Anterior cingulate cortex (tissue), 58 donors: Measurements from ENCODE around the gene TUSC7.

Experiments
- DNase-seq, 58 donors: peaks; one replicate each; lab custom pipeline; 2025; lab: John Stamatoyannopoulos, UW

Gene TUSC7

GRCh38 chr3:116709479-116709878 lies at the start of gene TUSC7:
TSS of gene TUSC7 (plus strand) at chr3:116709779.
- no peak for DNase-seq

- no peak for DNase-seq
Observed at GRCh38 chr3:116661196-116661595, 48.4 kb upstream of the TUSC7 start.

- DNase-seq, result no peak
Observed at GRCh38 chr3:116663161-116664110, 46.1 kb upstream of the TUSC7 start.

- no peak for DNase-seq
Observed at GRCh38 chr3:116667324-116667723, 42.3 kb upstream of the TUSC7 start.

- no peak for DNase-seq
Observed at GRCh38 chr3:116667791-116668190, 41.8 kb upstream of the TUSC7 start.

GRCh38 chr3:116669576-116669975 lies 40.0 kb upstream of the TUSC7 start:
- DNase-seq, result peak in 2 of 58 donors; percentile 9 to 10

GRCh38 chr3:116671151-116671550 lies 38.4 kb upstream of the TUSC7 start:
- DNase-seq, result peak in 1 of 58 donors; percentile 0

GRCh38 chr3:116678853-116679252 lies 30.7 kb upstream of the TUSC7 start:
- no peak for DNase-seq

- DNase-seq, result no peak
Observed at GRCh38 chr3:116691041-116691440, 18.5 kb upstream of the TUSC7 start.

- no peak for DNase-seq
Observed at GRCh38 chr3:116701070-116701469, 8.5 kb upstream of the TUSC7 start.

- DNase-seq, result no peak
Observed at GRCh38 chr3:116702334-116702733, 7.2 kb upstream of the TUSC7 start.

GRCh38 chr3:116707531-116707930 lies 2.0 kb upstream of the TUSC7 start:
- DNase-seq, result no peak

- no peak for DNase-seq
Observed at GRCh38 chr3:116716490-116716889, 6.9 kb downstream of the TUSC7 start.

- no peak for DNase-seq
Observed at GRCh38 chr3:116717566-116717965, 8.0 kb downstream of the TUSC7 start.

- DNase-seq, result no peak
Observed at GRCh38 chr3:116728454-116728853, 18.9 kb downstream of the TUSC7 start.

GRCh38 chr3:116734243-116734642 lies 24.7 kb downstream of the TUSC7 start:
- DNase-seq, result no peak

- DNase-seq, result no peak
Observed at GRCh38 chr3:116739678-116740077, 30.1 kb downstream of the TUSC7 start.

GRCh38 chr3:116740293-116740692 lies 30.7 kb downstream of the TUSC7 start:
- DNase-seq, result no peak

- peak in 19 of 58 donors; percentile 0 to 58 (median 4) for DNase-seq
Observed at GRCh38 chr3:116741467-116741866, 31.9 kb downstream of the TUSC7 start.

GRCh38 chr3:116743062-116743461 lies 33.5 kb downstream of the TUSC7 start:
- no peak for DNase-seq

GRCh38 chr3:116749388-116749787 lies 39.8 kb downstream of the TUSC7 start:
- no peak for DNase-seq

GRCh38 chr3:116757315-116757714 lies 47.7 kb downstream of the TUSC7 start:
- DNase-seq, result no peak
